Measurements from ENCODE around the gene RNF41. TPM values are rescaled to one million over a fixed set of nuclear protein-coding genes. Genes with fewer than 3 reads are reported as not detected.
A peak's percentile ranks its signal among the peaks of the same experiment; 100 is the strongest.

RNF41 gene
- total and polyA plus RNA-seq, 7 donors, result 18.5 to 109 (median 59.9) TPM

DNA sequence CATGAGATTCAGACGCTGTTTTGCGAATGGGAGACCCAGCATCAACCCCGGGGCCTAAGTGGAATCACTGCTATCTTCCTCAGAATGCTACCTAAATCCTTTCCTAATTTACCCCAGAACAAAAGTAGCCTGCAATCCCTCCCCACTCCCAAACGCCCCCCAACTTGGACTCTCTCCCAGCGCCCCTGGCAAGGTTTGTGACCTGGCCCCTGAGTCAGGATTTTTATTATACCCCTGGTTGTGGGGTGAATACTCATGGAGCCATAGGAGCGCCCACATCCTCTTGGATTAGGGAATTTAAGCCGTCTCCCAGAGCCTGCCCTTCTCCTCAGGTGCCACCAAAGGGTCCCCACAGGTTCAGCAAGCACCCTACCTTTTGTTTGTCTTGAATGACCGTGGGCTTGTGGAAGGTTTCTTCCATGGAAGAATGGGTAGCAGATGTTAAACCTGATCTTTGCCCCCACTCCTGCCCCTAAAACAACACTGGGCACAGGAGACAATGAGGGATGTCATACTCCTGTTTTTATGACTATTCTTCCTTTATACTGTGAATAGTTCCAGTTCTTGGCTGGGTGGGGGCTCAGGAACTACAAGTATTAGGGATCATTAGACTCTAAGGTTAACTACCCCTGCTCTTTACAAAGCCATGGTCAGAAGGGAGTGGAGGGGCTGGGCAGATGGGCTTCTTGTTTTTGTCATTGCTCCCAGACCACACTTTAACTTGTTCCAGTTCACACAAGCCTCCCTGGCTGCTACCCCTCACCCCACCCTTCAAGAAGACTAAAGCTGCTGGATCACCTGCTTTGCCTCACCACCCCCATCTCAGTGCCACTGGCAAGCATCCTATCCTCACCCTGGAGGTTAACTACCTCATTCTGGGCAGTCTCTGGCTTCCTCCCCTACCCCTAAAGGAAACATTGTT, 68.7 kb downstream of the RNF41 start:
- H3K27ac ChIP-seq, result peak overlapping the region; percentile 92 to 97 (median 94)
- H3K36me3 ChIP-seq, result no peaks in the 10 kb centered on the region
- H3K27me3 ChIP-seq, result no peaks in the 10 kb centered on the region
- H3K9me3 ChIP-seq, result no peaks in the 10 kb centered on the region
- 3 to 13% methylated on average over 8 of the region's 8 CpGs for WGBS, 2 donors
- H3K4me3 ChIP-seq, result peak overlapping the region; percentile 59 to 79 (median 68)
- H3K4me1 ChIP-seq, result peaks cover 0 to 40% (median 27%) of the 10 kb centered on the region in 4 donors
- DNase-seq, result no peak
- TF ChIP-seq POLR2A (IDR thresholded peaks at IDR 0.05), result no peak
- TF ChIP-seq EP300 (IDR thresholded peaks at IDR 0.05), result no peak
- TF ChIP-seq, protein P1, sequence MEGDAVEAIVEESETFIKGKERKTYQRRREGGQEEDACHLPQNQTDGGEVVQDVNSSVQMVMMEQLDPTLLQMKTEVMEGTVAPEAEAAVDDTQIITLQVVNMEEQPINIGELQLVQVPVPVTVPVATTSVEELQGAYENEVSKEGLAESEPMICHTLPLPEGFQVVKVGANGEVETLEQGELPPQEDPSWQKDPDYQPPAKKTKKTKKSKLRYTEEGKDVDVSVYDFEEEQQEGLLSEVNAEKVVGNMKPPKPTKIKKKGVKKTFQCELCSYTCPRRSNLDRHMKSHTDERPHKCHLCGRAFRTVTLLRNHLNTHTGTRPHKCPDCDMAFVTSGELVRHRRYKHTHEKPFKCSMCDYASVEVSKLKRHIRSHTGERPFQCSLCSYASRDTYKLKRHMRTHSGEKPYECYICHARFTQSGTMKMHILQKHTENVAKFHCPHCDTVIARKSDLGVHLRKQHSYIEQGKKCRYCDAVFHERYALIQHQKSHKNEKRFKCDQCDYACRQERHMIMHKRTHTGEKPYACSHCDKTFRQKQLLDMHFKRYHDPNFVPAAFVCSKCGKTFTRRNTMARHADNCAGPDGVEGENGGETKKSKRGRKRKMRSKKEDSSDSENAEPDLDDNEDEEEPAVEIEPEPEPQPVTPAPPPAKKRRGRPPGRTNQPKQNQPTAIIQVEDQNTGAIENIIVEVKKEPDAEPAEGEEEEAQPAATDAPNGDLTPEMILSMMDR (IDR thresholded peaks at IDR 0.05), result no peak
- no peak for TF ChIP-seq POLR2AphosphoS5 (IDR thresholded peaks at IDR 0.05)
- intact Hi-C loops (cut with DNase I), result no loop called here

Other genes starting within 250 kb of the RNF41 start
- gene RAB5B, start 247.8 kb downstream of the RNF41 start, total RNA-seq, result 100 to 1,000 TPM in 3 of 4 donors, 10 to 100 TPM in 1; 92.8 to 102 (median 101) TPM
- 100 to 1,000 TPM in 1 of 3 donors, 10 to 100 TPM in 2; 82.8 to 113 (median 83.5) TPM for gene RAB5B, start 247.8 kb downstream of the RNF41 start, polyA plus RNA-seq
- 10 to 100 TPM; 20.9 to 51.0 (median 25.4) TPM for gene SUOX, start 224.6 kb downstream of the RNF41 start, total RNA-seq
- gene SUOX, start 224.6 kb downstream of the RNF41 start, polyA plus RNA-seq, result 10 to 100 TPM in 2 of 3 donors, 1 to 10 TPM in 1; 8.4 to 16.1 (median 15.0) TPM
- 10 to 100 TPM in 1 of 4 donors, 1 to 10 TPM in 3; 2.3 to 23.8 (median 4.9) TPM for gene IKZF4, start 200.9 kb downstream of the RNF41 start, total RNA-seq
- 1 to 10 TPM in 2 of 3 donors, under 1 TPM in 1; 0.92 to 2.4 (median 1.2) TPM for gene IKZF4, start 200.9 kb downstream of the RNF41 start, polyA plus RNA-seq
- 1,000 to 10,000 TPM in 2 of 4 donors, 100 to 1,000 TPM in 2; 130 to 3,746 (median 1,580) TPM for gene RPS26, start 180.0 kb downstream of the RNF41 start, total RNA-seq
- 1,000 to 10,000 TPM; 1,901 to 2,147 (median 2,067) TPM for gene RPS26, start 180.0 kb downstream of the RNF41 start, polyA plus RNA-seq
- 10 to 100 TPM; 10.2 to 21.4 (median 19.0) TPM for gene ERBB3, start 141.8 kb downstream of the RNF41 start, total RNA-seq
- 10 to 100 TPM; 31.8 to 69.8 (median 37.0) TPM for gene ERBB3, start 141.8 kb downstream of the RNF41 start, polyA plus RNA-seq
- gene PA2G4, start 117.4 kb downstream of the RNF41 start, total RNA-seq, result 100 to 1,000 TPM in 3 of 4 donors, 10 to 100 TPM in 1; 52.9 to 157 (median 110) TPM
- 100 to 1,000 TPM in 1 of 3 donors, 10 to 100 TPM in 2; 68.4 to 136 (median 73.9) TPM for gene PA2G4, start 117.4 kb downstream of the RNF41 start, polyA plus RNA-seq
- gene RPL41, start 105.3 kb downstream of the RNF41 start, total RNA-seq, result 1,000 to 10,000 TPM; 1,926 to 5,407 (median 3,655) TPM
- 1,000 to 10,000 TPM; 6,021 to 9,845 (median 6,338) TPM for gene RPL41, start 105.3 kb downstream of the RNF41 start, polyA plus RNA-seq
- 1 to 10 TPM; 3.9 to 6.9 (median 4.8) TPM for gene ZC3H10, start 103.7 kb downstream of the RNF41 start, total RNA-seq
- 1 to 10 TPM; 1.2 to 3.8 (median 1.4) TPM for gene ZC3H10, start 103.7 kb downstream of the RNF41 start, polyA plus RNA-seq
- gene ESYT1, start 93.7 kb downstream of the RNF41 start, total RNA-seq, result 100 to 1,000 TPM in 1 of 4 donors, 10 to 100 TPM in 3; 67.6 to 102 (median 88.7) TPM
- 10 to 100 TPM in 2 of 3 donors, 1 to 10 TPM in 1; 9.0 to 73.9 (median 13.8) TPM for gene ESYT1, start 93.7 kb downstream of the RNF41 start, polyA plus RNA-seq
- gene MYL6B, start 69.3 kb downstream of the RNF41 start, total RNA-seq, result 10 to 100 TPM; 37.7 to 90.6 (median 64.1) TPM
- gene MYL6B, start 69.3 kb downstream of the RNF41 start, polyA plus RNA-seq, result 10 to 100 TPM; 26.4 to 63.7 (median 32.3) TPM
- 1,000 to 10,000 TPM; 6,491 to 9,553 (median 8,571) TPM for gene MYL6, start 63.6 kb downstream of the RNF41 start, total RNA-seq
- 1,000 to 10,000 TPM; 3,150 to 7,537 (median 5,524) TPM for gene MYL6, start 63.6 kb downstream of the RNF41 start, polyA plus RNA-seq
- 100 to 1,000 TPM in 1 of 4 donors, 10 to 100 TPM in 3; 55.7 to 135 (median 70.7) TPM for gene SMARCC2, start 32.4 kb downstream of the RNF41 start, total RNA-seq
- 10 to 100 TPM; 18.0 to 44.4 (median 18.3) TPM for gene SMARCC2, start 32.4 kb downstream of the RNF41 start, polyA plus RNA-seq
- 10 to 100 TPM; 17.2 to 33.5 (median 31.6) TPM for gene NABP2, start 2.4 kb upstream of the RNF41 start, total RNA-seq
- 10 to 100 TPM; 29.4 to 43.7 (median 32.6) TPM for gene NABP2, start 2.4 kb upstream of the RNF41 start, polyA plus RNA-seq
- not detected for gene SLC39A5, start 8.1 kb upstream of the RNF41 start, total RNA-seq
- gene SLC39A5, start 8.1 kb upstream of the RNF41 start, polyA plus RNA-seq, result 10 to 100 TPM; 30.0 to 74.0 (median 31.2) TPM
- gene ANKRD52, start 36.5 kb upstream of the RNF41 start, total RNA-seq, result 10 to 100 TPM in 2 of 4 donors, 1 to 10 TPM in 2; 8.4 to 19.1 (median 10.5) TPM
- 10 to 100 TPM in 1 of 3 donors, 1 to 10 TPM in 2; 4.2 to 20.1 (median 6.7) TPM for gene ANKRD52, start 36.5 kb upstream of the RNF41 start, polyA plus RNA-seq
- 10 to 100 TPM; 11.8 to 25.0 (median 19.9) TPM for gene COQ10A, start 45.0 kb upstream of the RNF41 start, total RNA-seq
- 1 to 10 TPM; 2.4 to 6.2 (median 3.0) TPM for gene COQ10A, start 45.0 kb upstream of the RNF41 start, polyA plus RNA-seq
- 100 to 1,000 TPM in 2 of 4 donors, 10 to 100 TPM in 2; 75.9 to 130 (median 99.6) TPM for gene CS, start 78.4 kb upstream of the RNF41 start, total RNA-seq
- gene CS, start 78.4 kb upstream of the RNF41 start, polyA plus RNA-seq, result 100 to 1,000 TPM; 102 to 151 (median 139) TPM
- gene CNPY2, start 94.1 kb upstream of the RNF41 start, total RNA-seq, result 10 to 100 TPM; 48.7 to 77.1 (median 67.9) TPM
- 100 to 1,000 TPM in 1 of 3 donors, 10 to 100 TPM in 2; 28.2 to 103 (median 39.6) TPM for gene CNPY2, start 94.1 kb upstream of the RNF41 start, polyA plus RNA-seq
- 10 to 100 TPM; 26.4 to 67.0 (median 36.8) TPM for gene PAN2, start 112.1 kb upstream of the RNF41 start, total RNA-seq
- gene PAN2, start 112.1 kb upstream of the RNF41 start, polyA plus RNA-seq, result 10 to 100 TPM in 1 of 3 donors, 1 to 10 TPM in 2; 5.4 to 30.0 (median 5.5) TPM
- gene IL23A, start 117.0 kb upstream of the RNF41 start, total RNA-seq, result not detected
- gene IL23A, start 117.0 kb upstream of the RNF41 start, polyA plus RNA-seq, result 1 to 10 TPM in 1 of 3 donors, not detected in 2; 3.6 TPM
- gene STAT2, start 138.2 kb upstream of the RNF41 start, total RNA-seq, result 100 to 1,000 TPM in 2 of 4 donors, 10 to 100 TPM in 2; 73.6 to 160 (median 94.6) TPM
- gene STAT2, start 138.2 kb upstream of the RNF41 start, polyA plus RNA-seq, result 10 to 100 TPM; 15.0 to 71.7 (median 18.6) TPM
- gene APOF, start 140.9 kb upstream of the RNF41 start, total RNA-seq, result not detected
- not detected for gene APOF, start 140.9 kb upstream of the RNF41 start, polyA plus RNA-seq
- 1 to 10 TPM; 2.0 to 5.2 (median 3.5) TPM for gene TIMELESS, start 227.5 kb upstream of the RNF41 start, total RNA-seq
- gene TIMELESS, start 227.5 kb upstream of the RNF41 start, polyA plus RNA-seq, result 10 to 100 TPM in 1 of 3 donors, 1 to 10 TPM in 2; 1.8 to 15.3 (median 3.2) TPM
- gene MIP, start 232.7 kb upstream of the RNF41 start, total RNA-seq, result not detected
- gene MIP, start 232.7 kb upstream of the RNF41 start, polyA plus RNA-seq, result under 1 TPM in 1 of 3 donors, not detected in 2; 0.09 TPM
- gene SPRYD4, start 246.7 kb upstream of the RNF41 start, total RNA-seq, result 1 to 10 TPM; 1.7 to 3.1 (median 2.3) TPM
- 1 to 10 TPM; 3.0 to 4.6 (median 3.2) TPM for gene SPRYD4, start 246.7 kb upstream of the RNF41 start, polyA plus RNA-seq